Smooth muscle cell (in vitro differentiated cells): Measurements from ENCODE around the gene LHX5. TPM values are rescaled to one million over a fixed set of nuclear protein-coding genes. Genes with fewer than 3 reads are reported as not detected.

Experiments used
- DNase-seq: peaks from one replicate; lab custom pipeline; 2025; ENCODE audit not compliant: unreplicated experiment; lab: John Stamatoyannopoulos, UW
- H2AFZ ChIP-seq: fragments of 200-600 bp; sonication (generic); 2 replicates; pipeline ENCODE4 v1.6.0; 2016; ENCODE audit warnings: antibody characterized with exemption, low read depth, mild to moderate bottlenecking
- H3F3A ChIP-seq: fragments of 200-600 bp; sonication (generic); 2 replicates; pipeline ENCODE4 v1.6.0; 2017; ENCODE audit warnings: antibody characterized with exemption, low read depth
- H3K27ac ChIP-seq: fragments of 200-600 bp; sonication (generic); 2 replicates; pipeline ENCODE4 v1.5.1; 2016; ENCODE audit warnings: low read depth, mild to moderate bottlenecking
- H3K27me3 ChIP-seq: fragments of 200-600 bp; sonication (generic); 2 replicates; pipeline ENCODE4 v1.6.1; 2016; ENCODE audit warnings: low read depth, mild to moderate bottlenecking
- H3K36me3 ChIP-seq: fragments of 200-600 bp; sonication (generic); 2 replicates; pipeline ENCODE4 v1.5.1; 2016; ENCODE audit warnings: low read depth
- H3K4me1 ChIP-seq: fragments of 200-600 bp; sonication (generic); 2 replicates; pipeline ENCODE4 v1.5.1; 2016; ENCODE audit warnings: low read depth
- H3K4me2 ChIP-seq: fragments of 200-600 bp; sonication (generic); 2 replicates; pipeline ENCODE4 v1.6.0; 2016; ENCODE audit warnings: mild to moderate bottlenecking
- H3K4me3 ChIP-seq: fragments of 200-600 bp; sonication (generic); 2 replicates; pipeline ENCODE4 v1.5.1; 2016; ENCODE audit warnings: mild to moderate bottlenecking
- H3K79me2 ChIP-seq: fragments of 200-600 bp; sonication (generic); 2 replicates; pipeline ENCODE4 v1.6.0; 2016; ENCODE audit warnings: low read depth, mild to moderate bottlenecking
- H3K9ac ChIP-seq: fragments of 200-600 bp; sonication (generic); 2 replicates; pipeline ENCODE4 v1.6.0; 2016; ENCODE audit warnings: low read depth
- H3K9me3 ChIP-seq: fragments of 200-600 bp; sonication (generic); replicated peaks from 2 replicates; pipeline ENCODE4 v1.5.1; 2016; ENCODE audit warnings: low read depth
- H4K20me1 ChIP-seq: fragments of 200-600 bp; sonication (generic); 2 replicates; pipeline ENCODE4 v1.6.0; 2016; ENCODE audit warnings: low read depth
- CTCF ChIP-seq: fragments of 200-600 bp; sonication (generic); IDR thresholded peaks from 2 replicates; pipeline ENCODE4 v1.5.1; 2017; ENCODE audit warnings: borderline replicate concordance, mild to moderate bottlenecking, antibody characterized with exemption; ENCODE audit not compliant: insufficient read depth, poor library complexity, severe bottlenecking
- WGBS: methylation state at CpG from one replicate; pipeline ENCODE4 v1.1.7; 2016; ENCODE audit warnings: low lambda C conversion rate; 5-methylcytosine and 5-hydroxymethylcytosine counted together
- polyA plus RNA-seq: library from polyadenylated mRNA; unstranded; fragments of >200 nt; fragmentation: Nextera tagmentation; extraction: Ambion mirVana; gene quantifications from 2 replicates; pipeline ENCODE4 v1.2.1, GENCODE V29; 2016
- total RNA-seq: library from RNA; depleted of rRNA; stranded (reverse); fragments of >200 nt; gene quantifications from 2 replicates; pipeline ENCODE4 v1.2.3, GENCODE V29; 2014

Gene LHX5
- total and polyA plus RNA-seq, 2 experiments from 2014 or later, result not detected

- H3K27ac ChIP-seq, result no peak overlapping the region
- no peaks in the 10 kb centered on the region for H4K20me1 ChIP-seq
- DNase-seq, result no peak
- H3K4me3 ChIP-seq, result no peak overlapping the region
- no peaks in the 10 kb centered on the region for H3K9me3 ChIP-seq
- peaks cover 16% of the 10 kb centered on the region for H3K27me3 ChIP-seq
- no peaks in the 10 kb centered on the region for H3K36me3 ChIP-seq
- H3K79me2 ChIP-seq, result no peaks in the 10 kb centered on the region
- 70% methylated on average over 14 of the region's 14 CpGs for WGBS
- TF ChIP-seq CTCF, result no peak
- H2AFZ ChIP-seq, result no peak overlapping the region
- no peak overlapping the region for H3K9ac ChIP-seq
- no peak overlapping the region for H3K4me2 ChIP-seq
- H3F3A ChIP-seq, result no peaks in the 10 kb centered on the region
- H3K4me1 ChIP-seq, result no peaks in the 10 kb centered on the region
These were observed 30.5 kb downstream of the LHX5 start for GRCh38 chr12:113440947-113441782.

GRCh38 chr12:113440336-113440735 is 31.3 kb downstream of the LHX5 start:
- DNase-seq, result no peak
- WGBS, result 95% methylated on average over 7 of the region's 7 CpGs

GRCh38 chr12:113439606-113440030 is 32.1 kb downstream of the LHX5 start:
- no peak overlapping the region for H2AFZ ChIP-seq
- no peaks in the 10 kb centered on the region for H3K9me3 ChIP-seq
- no peaks in the 10 kb centered on the region for H4K20me1 ChIP-seq
- TF ChIP-seq CTCF, result peak; percentile 64
- no peaks in the 10 kb centered on the region for H3K79me2 ChIP-seq
- no peaks in the 10 kb centered on the region for H3K36me3 ChIP-seq
- 42% methylated on average over 8 of the region's 8 CpGs for WGBS
- H3K9ac ChIP-seq, result no peak overlapping the region
- no peaks in the 10 kb centered on the region for H3K4me1 ChIP-seq
- peaks cover 13% of the 10 kb centered on the region for H3K27me3 ChIP-seq
- no peaks in the 10 kb centered on the region for H3F3A ChIP-seq
- peak; percentile 7 for DNase-seq
- no peak overlapping the region for H3K4me2 ChIP-seq
- no peak overlapping the region for H3K4me3 ChIP-seq
- no peak overlapping the region for H3K27ac ChIP-seq

More at GRCh38 chr12:113440336-113440735, 31.3 kb downstream of the LHX5 start:
- Histone ChIP-seq H4K20me1 (no peaks in the 10 kb centered on the region), H2AFZ (no peak overlapping the region), H3K27ac (no peak overlapping the region), H3K27me3 (peaks cover 16% of the 10 kb centered on the region), H3F3A (no peaks in the 10 kb centered on the region), H3K4me3 (no peak overlapping the region), H3K9ac (no peak overlapping the region), H3K9me3 (no peaks in the 10 kb centered on the region), H3K79me2 (no peaks in the 10 kb centered on the region), H3K36me3 (no peaks in the 10 kb centered on the region), H3K4me2 (no peak overlapping the region), H3K4me1 (no peaks in the 10 kb centered on the region)
- no peak for TF ChIP-seq CTCF

GRCh38 chr12:113439301-113439597 is 32.4 kb downstream of the LHX5 start:
- H3K4me2 ChIP-seq, result no peak overlapping the region
- H3K4me1 ChIP-seq, result no peaks in the 10 kb centered on the region
- H3K79me2 ChIP-seq, result no peaks in the 10 kb centered on the region
- TF ChIP-seq CTCF, result no peak
- H3K36me3 ChIP-seq, result no peaks in the 10 kb centered on the region
- no peaks in the 10 kb centered on the region for H3K9me3 ChIP-seq
- H2AFZ ChIP-seq, result no peak overlapping the region
- H3K4me3 ChIP-seq, result no peak overlapping the region
- H3K27me3 ChIP-seq, result peaks cover 13% of the 10 kb centered on the region
- DNase-seq, result no peak
- no peak overlapping the region for H3K9ac ChIP-seq
- 40% methylated on average over 4 of the region's 4 CpGs for WGBS
- no peak overlapping the region for H3K27ac ChIP-seq
- no peaks in the 10 kb centered on the region for H3F3A ChIP-seq
- H4K20me1 ChIP-seq, result no peaks in the 10 kb centered on the region
